HUES64 (cell line): Measurements from ENCODE around the gene UBE4B.
"Not testable (repeated sequence)": the region's sequence is repeated elsewhere in the genome, so short reads cannot be mapped to it uniquely, and the experiment has no call there.

Experiments
- H3K27ac ChIP-seq: 2 replicates; pipeline ENCODE4 v1.7.0; 2013; ENCODE audit warnings: low read depth, low read length, inconsistent platforms
- H3K27me3 ChIP-seq: 2 replicates; pipeline ENCODE4 v1.6.1; 2013; ENCODE audit warnings: mild to moderate bottlenecking, low read length; ENCODE audit not compliant: insufficient read depth
- H3K36me3 ChIP-seq: 2 replicates; pipeline ENCODE4 v1.6.1; 2013; ENCODE audit warnings: mild to moderate bottlenecking, low read length; ENCODE audit not compliant: insufficient read depth
- H3K4me1 ChIP-seq: 2 replicates; pipeline ENCODE4 v1.6.1; 2013; ENCODE audit warnings: mild to moderate bottlenecking, low read length, moderate library complexity; ENCODE audit not compliant: insufficient read depth
- H3K4me3 ChIP-seq: 2 replicates; pipeline ENCODE4 v1.5.1; 2013; ENCODE audit warnings: mild to moderate bottlenecking, low read length, moderate library complexity
- H3K9ac ChIP-seq: 2 replicates; pipeline ENCODE4 v1.6.1; 2013; ENCODE audit warnings: mild to moderate bottlenecking, low read depth, low read length
- H3K9me3 ChIP-seq: 2 replicates; pipeline ENCODE4 v1.6.1; 2013; ENCODE audit warnings: low read depth, low read length; ENCODE audit not compliant: insufficient read depth
- WGBS: fragments of 150-250, 120-280 bp; methylation state at CpG from one replicate; pipeline ENCODE4 v1.1.7; 2013; ENCODE audit warnings: missing lambda C conversion rate; 5-methylcytosine and 5-hydroxymethylcytosine counted together

The UBE4B gene

DNA sequence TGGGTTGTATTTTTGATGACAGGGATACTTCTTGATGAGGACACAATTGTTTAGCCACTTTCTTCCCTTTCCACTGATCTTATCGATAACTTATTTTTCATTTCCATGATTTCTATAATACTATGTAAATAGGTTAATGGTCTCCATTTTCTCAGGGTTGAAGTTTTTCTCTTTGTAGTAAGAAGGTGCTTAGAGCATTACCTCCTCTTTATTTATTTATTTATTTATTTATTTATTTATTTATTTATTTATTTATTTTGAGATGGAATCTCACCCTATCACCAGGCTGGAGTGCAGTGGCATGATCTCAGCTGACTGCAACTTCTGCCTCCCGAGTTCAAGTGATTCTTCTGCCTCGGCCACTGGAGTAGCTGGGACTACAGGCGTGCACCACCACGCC, 70.4 kb downstream of the UBE4B start:
- Histone ChIP-seq H3K4me1 (peaks cover 3% of the 10 kb centered on the region; the same call in 1 of the 2 replicates), H3K36me3 (peaks cover 61% of the 10 kb centered on the region), H3K9me3 (no peaks in the 10 kb centered on the region), H3K27ac (no peak overlapping the region), H3K27me3 (no peaks in the 10 kb centered on the region), H3K4me3 (no peak overlapping the region), H3K9ac (no peak overlapping the region)
- 98% methylated on average over 4 of the region's 5 CpGs for WGBS

DNA sequence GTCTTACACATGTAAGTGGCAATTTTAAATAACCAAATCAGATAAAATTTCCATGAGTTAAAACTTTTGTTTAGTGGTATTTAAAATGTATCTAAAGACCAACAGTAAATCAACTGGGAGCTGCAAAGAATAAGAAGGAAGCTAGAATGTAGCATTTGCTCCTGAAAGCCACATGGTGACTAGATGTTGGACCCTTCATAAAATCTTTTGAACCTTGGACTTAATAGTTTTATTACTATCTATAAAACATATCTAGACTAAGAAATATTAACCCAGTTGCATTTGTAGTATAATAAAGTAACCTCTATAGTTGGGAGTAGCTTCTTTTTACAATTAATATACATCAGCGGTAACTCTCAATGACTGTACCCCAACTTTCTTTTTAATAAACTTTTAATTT, 72.1 kb downstream of the UBE4B start:
- H3K27me3 ChIP-seq: no peaks in the 10 kb centered on the region
- no CpG with 5 or more reads among the region's 1 CpG for WGBS
- peaks cover 62% of the 10 kb centered on the region for H3K36me3 ChIP-seq
- peaks cover 3% of the 10 kb centered on the region; the same call in 1 of the 2 replicates for H3K4me1 ChIP-seq
- H3K9ac ChIP-seq: no peak overlapping the region
- no peak overlapping the region for H3K27ac ChIP-seq
- H3K9me3 ChIP-seq: no peaks in the 10 kb centered on the region
- no peak overlapping the region for H3K4me3 ChIP-seq

DNA sequence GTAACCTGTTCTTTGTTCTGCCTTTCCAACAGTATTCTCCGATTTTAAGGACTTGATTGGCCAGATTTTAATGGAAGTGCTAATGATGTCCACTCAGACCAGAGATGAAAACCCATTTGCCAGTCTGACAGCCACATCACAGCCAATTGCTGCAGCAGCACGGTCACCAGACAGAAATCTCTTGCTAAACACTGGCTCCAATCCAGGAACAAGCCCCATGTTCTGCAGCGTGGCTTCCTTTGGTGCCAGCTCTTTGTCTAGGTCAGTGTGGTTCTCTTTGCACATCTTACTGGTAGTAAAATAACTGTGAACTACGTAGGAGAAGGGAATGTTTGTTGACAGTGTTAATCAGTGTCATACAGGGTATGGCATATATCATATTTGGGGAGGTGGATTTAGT, 72.7 kb downstream of the UBE4B start:
- peaks cover 66% of the 10 kb centered on the region for H3K36me3 ChIP-seq
- H3K27ac ChIP-seq: no peak overlapping the region
- H3K9ac ChIP-seq: no peak overlapping the region
- no peak overlapping the region for H3K4me3 ChIP-seq
- H3K9me3 ChIP-seq: no peaks in the 10 kb centered on the region
- no peaks in the 10 kb centered on the region for H3K27me3 ChIP-seq
- 95% methylated on average over 4 of the region's 4 CpGs for WGBS
- peaks cover 3% of the 10 kb centered on the region; the same call in 1 of the 2 replicates for H3K4me1 ChIP-seq

DNA sequence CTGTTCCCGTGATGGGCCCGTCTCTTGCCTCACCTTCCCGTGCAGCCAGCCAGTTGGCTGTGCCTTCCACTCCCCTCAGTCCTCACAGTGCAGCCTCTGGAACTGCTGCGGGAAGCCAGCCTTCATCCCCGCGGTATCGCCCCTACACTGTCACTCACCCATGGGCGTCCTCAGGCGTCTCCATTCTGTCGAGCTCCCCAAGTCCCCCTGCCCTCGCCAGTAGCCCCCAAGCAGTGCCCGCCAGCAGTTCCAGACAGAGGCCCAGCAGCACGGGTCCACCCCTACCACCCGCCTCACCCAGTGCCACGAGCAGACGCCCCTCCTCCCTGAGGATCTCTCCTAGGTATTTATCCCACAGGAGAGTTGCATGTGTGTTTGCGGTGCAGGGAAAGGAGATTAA, 73.5 kb downstream of the UBE4B start:
- Histone ChIP-seq H3K36me3 (peaks cover 68% of the 10 kb centered on the region), H3K27me3 (no peaks in the 10 kb centered on the region), H3K4me3 (no peak overlapping the region), H3K27ac (no peak overlapping the region), H3K9me3 (no peaks in the 10 kb centered on the region), H3K4me1 (peaks cover 3% of the 10 kb centered on the region; the same call in 1 of the 2 replicates), H3K9ac (no peak overlapping the region)
- WGBS: 95% methylated on average over 17 of the region's 17 CpGs

DNA sequence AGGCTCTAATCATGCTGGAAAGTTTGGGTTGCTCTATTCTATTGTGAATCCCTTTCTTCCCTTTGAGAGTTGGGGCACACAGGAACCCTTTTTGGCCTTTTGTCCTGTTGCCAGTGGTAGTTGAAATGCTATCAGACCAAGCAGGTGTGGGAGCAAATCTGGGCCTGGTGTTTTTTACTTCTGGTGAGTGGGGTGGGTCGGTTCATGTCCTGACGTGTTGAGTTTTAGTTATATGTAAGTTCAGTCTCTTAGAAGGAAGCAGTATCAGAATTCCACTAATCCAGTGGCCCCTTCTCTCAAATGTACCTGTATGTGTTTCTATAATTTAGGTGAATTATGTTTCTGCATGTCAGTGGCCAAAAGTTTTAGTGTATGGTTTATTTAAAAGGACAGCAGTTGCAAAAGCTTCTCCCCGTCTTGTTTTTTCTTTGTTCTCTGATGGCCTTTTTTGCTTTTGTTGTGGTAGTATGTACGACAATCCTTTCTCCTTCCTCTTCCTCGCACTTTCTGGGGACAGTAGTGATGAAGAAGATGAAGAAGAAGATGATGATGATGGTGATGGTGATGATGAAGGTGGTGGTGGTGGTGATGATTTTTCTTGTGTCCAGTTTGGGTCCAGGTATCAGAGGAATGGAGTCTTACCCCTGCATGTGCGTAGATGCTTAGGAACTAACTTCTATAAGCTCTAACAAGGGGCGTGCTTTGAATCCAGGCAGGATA, 74.2 kb downstream of the UBE4B start:
- H3K9ac ChIP-seq: no peak overlapping the region
- H3K9me3 ChIP-seq: no peaks in the 10 kb centered on the region
- H3K27ac ChIP-seq: no peak overlapping the region
- peaks cover 65% of the 10 kb centered on the region for H3K36me3 ChIP-seq
- H3K4me1 ChIP-seq: peaks cover 3% of the 10 kb centered on the region; the same call in 1 of the 2 replicates
- no peaks in the 10 kb centered on the region for H3K27me3 ChIP-seq
- no peak overlapping the region for H3K4me3 ChIP-seq
- 95% methylated on average over 7 of the region's 7 CpGs for WGBS

DNA sequence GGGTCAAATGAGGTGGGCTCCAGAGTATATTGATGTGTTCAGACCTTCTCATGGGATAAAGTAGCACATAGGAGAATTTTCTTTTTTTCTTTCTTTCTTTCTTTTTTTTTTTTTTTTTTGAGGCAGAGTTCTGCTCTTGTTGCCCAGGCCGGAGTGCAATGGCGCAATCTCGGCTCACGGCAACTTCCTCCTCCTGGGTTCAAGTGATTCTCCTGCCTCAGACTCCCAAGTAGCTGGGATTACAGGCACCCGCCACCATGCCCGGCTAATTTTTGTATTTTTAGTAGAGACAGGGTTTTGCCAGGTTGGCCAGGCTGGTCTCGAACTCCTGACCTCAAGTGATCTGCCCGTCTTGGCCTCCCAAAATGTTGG, 74.7 kb downstream of the UBE4B start:
- H3K4me3 ChIP-seq, H3K4me1 ChIP-seq, H3K9me3 ChIP-seq, H3K27me3 ChIP-seq: not testable (repeated sequence)
- Histone ChIP-seq H3K9ac (peak overlapping the region; percentile 37; the same call in 1 of the 2 replicates), H3K27ac (peak overlapping the region; percentile 78; the same call in 1 of the 2 replicates), H3K36me3 (peaks cover 63% of the 10 kb centered on the region)
- WGBS: 96% methylated on average over 8 of the region's 8 CpGs

DNA sequence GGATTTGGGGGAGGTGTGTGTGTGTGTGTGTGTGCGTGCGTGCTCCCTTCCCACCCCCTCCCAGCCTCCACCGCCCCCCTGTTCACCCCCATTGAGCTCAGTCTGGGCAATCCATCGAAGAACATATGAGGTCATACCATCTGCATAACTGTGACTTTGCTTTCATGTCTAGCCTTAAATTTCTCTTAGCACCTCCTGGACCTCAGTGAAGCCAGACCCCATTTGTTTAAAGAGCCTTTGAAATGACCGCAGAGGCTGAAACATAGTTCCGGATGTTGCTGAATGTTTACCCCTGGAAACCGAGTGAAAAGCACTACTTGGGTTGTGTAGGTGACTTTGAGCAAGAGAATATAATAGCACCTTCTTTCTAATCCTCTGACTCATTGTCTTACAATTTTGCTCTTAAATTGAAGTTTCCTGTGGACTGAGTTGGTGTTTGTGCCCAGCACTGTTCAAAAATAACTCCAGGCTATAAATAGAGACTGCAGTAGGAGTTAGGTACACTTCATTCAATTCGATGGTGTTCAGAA, 75.4 kb downstream of the UBE4B start:
- Histone ChIP-seq H3K27me3 (no peaks in the 10 kb centered on the region), H3K9me3 (no peaks in the 10 kb centered on the region), H3K4me3 (no peak overlapping the region), H3K4me1 (peaks cover 3% of the 10 kb centered on the region; the same call in 1 of the 2 replicates), H3K36me3 (peaks cover 59% of the 10 kb centered on the region), H3K27ac (peak overlapping the region; percentile 78), H3K9ac (0 out of 2 replicates have a peak overlapping the region, but pooled peaks have one; percentile 37)
- WGBS: 57% methylated on average over 6 of the region's 8 CpGs

DNA sequence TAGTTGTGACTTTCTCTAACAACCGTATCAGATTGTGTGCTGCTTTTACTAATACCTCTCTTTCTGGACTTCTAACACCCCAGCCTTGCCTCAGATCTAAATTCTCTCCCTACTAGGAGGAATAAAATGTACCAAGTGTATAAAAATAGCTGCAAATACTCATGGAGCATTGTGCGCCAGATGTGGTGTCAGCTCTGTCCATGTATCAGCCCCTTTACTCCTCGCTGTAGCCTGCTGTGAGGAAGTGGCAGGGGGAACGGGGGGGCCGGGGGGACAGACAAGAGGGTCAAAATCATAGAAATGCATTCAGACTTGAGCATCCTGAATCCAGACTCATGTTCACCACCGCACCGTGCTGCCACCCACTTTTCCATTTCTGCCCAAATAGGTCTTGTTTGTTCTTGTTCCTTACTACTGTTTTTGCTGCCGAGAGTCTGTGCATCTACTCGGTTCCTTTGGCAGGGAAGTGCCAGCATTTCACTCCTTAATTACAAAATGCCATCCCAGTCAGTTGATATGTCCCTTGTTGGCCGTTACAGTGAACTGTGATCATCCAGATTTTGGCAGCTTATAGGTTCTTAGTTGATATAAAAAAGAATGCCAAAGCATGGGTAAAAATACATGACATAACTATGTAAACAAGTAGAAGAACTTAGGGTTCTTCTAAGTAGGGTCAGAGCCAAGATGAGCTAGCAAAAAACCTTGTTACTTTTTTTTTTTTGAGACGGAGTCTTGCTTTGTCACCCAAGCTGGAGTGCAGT, 76.4 kb downstream of the UBE4B start:
- 92% methylated on average over 11 of the region's 11 CpGs for WGBS
- no peaks in the 10 kb centered on the region for H3K27me3 ChIP-seq
- H3K4me3 ChIP-seq: no peak overlapping the region
- H3K9me3 ChIP-seq: no peaks in the 10 kb centered on the region
- H3K4me1 ChIP-seq: peaks cover 3% of the 10 kb centered on the region; the same call in 1 of the 2 replicates
- H3K36me3 ChIP-seq: peaks cover 60% of the 10 kb centered on the region
- peak overlapping the region; percentile 78; the same call in 1 of the 2 replicates for H3K27ac ChIP-seq
- no peak overlapping the region for H3K9ac ChIP-seq

DNA sequence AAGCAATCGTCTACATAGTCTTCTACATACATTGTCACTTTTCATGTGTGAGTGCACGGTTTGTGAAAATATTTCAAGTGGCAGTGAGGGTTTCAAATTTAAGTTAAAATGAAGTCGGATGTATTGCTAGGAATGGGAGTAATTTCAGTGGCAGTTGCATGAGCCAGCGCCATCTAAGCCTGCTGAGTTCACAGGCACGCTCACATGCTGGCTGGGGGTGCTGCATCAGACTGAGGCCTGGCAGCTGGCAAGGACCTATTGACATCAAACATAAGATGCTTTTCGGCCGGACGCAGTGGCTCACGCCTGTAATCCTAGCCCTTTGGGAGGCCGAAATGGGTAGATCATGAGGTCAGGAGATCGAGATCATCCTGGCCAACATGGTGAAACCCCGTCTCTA, 80.7 kb downstream of the UBE4B start:
- no peaks in the 10 kb centered on the region for H3K9me3 ChIP-seq
- no peak overlapping the region for H3K4me3 ChIP-seq
- 93% methylated on average over 12 of the region's 12 CpGs for WGBS
- peaks cover 44% of the 10 kb centered on the region for H3K36me3 ChIP-seq
- H3K27me3 ChIP-seq: no peaks in the 10 kb centered on the region
- H3K27ac ChIP-seq: no peak overlapping the region
- H3K4me1 ChIP-seq: no peaks in the 10 kb centered on the region
- no peak overlapping the region for H3K9ac ChIP-seq

DNA sequence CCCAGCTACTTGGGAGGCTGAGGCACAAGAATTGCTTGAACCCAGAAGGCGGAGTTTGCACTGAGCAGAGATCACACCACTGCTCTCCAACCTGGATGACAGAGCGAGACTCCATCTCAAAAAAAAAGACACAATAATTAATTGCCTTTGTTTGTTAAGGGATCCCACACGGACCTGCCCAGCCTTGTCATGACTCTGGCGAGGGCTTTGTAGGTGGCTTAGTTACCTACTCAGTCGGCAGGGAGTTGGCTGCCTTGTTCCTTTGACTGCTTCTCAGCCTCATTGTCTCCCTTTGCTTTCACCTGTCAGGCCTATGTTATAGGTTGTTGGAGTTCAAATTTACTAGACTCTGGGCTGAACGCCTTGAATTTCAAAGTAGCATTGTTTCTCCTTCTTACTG, 82.0 kb downstream of the UBE4B start:
- H3K9me3 ChIP-seq: no peaks in the 10 kb centered on the region
- no peak overlapping the region for H3K27ac ChIP-seq
- H3K27me3 ChIP-seq: no peaks in the 10 kb centered on the region
- H3K9ac ChIP-seq: no peak overlapping the region
- WGBS: 95% methylated on average over 6 of the region's 6 CpGs
- H3K4me1 ChIP-seq: no peaks in the 10 kb centered on the region
- H3K4me3 ChIP-seq: no peak overlapping the region
- H3K36me3 ChIP-seq: peaks cover 47% of the 10 kb centered on the region

DNA sequence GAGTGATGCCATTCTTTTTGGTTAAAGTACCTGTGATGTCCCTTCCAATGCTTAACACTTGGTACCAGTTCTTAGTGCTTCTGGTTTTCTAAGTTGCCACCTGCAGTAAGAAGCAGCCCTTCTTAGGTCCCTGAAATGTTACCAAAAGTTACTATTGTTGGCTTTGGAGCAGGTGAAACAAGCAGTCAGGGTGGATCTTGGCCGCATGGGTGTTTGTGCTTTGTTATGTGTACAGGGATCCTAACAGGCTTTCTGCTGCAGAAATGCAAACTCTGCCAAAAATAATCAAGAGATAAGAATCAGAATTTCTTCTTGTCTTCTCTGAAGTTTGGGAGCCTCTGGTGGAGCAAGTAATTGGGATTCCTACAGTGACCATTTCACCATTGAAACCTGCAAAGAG, 84.4 kb downstream of the UBE4B start:
- WGBS: 93% methylated on average over 1 of the region's 1 CpG
- Histone ChIP-seq H3K27ac (no peak overlapping the region), H3K36me3 (peaks cover 52% of the 10 kb centered on the region)

More for the DNA sequence above, 84.4 kb downstream of the UBE4B start:
- Histone ChIP-seq H3K9me3 (no peaks in the 10 kb centered on the region), H3K4me3 (no peak overlapping the region), H3K27me3 (no peaks in the 10 kb centered on the region), H3K4me1 (no peaks in the 10 kb centered on the region), H3K9ac (no peak overlapping the region)
